ENCODE results near the gene LMBRD1. TPM values are rescaled to one million over a fixed set of nuclear protein-coding genes. Genes with fewer than 3 reads are reported as not detected.

The LMBRD1 gene
- total and polyA plus RNA-seq, 2 experiments from 2014 or later: 36.7 to 42.0 TPM

DNA sequence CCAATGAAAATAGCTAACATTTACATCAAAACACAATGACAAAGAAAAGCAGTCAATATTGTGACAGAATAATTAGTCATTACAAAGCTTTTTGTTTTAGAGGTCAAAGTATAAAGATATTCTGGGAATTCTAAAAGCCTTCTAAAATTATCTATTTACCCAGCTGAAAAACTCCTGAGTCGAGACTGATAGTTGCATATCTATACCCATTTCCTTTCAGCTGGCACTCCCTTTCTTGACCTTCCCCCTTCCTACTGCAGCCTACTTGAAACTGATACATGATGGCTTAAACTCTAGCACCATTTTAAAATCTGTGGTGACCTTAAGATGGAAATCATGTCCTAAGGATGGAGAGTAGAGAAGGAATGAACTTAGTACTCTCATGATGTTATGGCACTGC, 38.6 kb downstream of the LMBRD1 start:
- in situ Hi-C loops (cut with MboI): no loop called here
- Histone ChIP-seq H3K9me2 (ENCODE audit: insufficient read depth) (no peaks in the 10 kb centered on the region), H3K9me3 (ENCODE audit: low read depth) (no peaks in the 10 kb centered on the region), H3K27me3 (replicated peaks; ENCODE audit: insufficient read depth) (no peaks in the 10 kb centered on the region), H3K27ac (no peak overlapping the region), H3F3A (ENCODE audit: insufficient read depth) (no peaks in the 10 kb centered on the region), H3K36me3 (ENCODE audit: low read depth) (no peaks in the 10 kb centered on the region), H3K79me2 (ENCODE audit: insufficient read depth) (0 out of 2 replicates have a peak, but pooled peaks cover 10% of the 10 kb centered on the region), H4K20me1 (ENCODE audit: insufficient read depth) (no peaks in the 10 kb centered on the region), H3K4me3 (no peak overlapping the region), H2AFZ (no peak overlapping the region), H3K4me2 (ENCODE audit: unreplicated experiment) (no peak overlapping the region), H3K4me1 (ENCODE audit: insufficient read depth) (no peaks in the 10 kb centered on the region), H3K9ac (no peak overlapping the region)
- no peak for DNase-seq
- WGBS, 2 experiments (ENCODE audit: low coverage in 1 of 2, low lambda C conversion rate in 2 of 2, missing lambda C conversion rate in 2 of 2): 93 to 95% methylated on average over 1 of the region's 1 CpG
- no peak for TF ChIP-seq EZH2phosphoT487 (IDR thresholded peaks at IDR 0.05; ENCODE audit: insufficient read depth, low read depth)

DNA sequence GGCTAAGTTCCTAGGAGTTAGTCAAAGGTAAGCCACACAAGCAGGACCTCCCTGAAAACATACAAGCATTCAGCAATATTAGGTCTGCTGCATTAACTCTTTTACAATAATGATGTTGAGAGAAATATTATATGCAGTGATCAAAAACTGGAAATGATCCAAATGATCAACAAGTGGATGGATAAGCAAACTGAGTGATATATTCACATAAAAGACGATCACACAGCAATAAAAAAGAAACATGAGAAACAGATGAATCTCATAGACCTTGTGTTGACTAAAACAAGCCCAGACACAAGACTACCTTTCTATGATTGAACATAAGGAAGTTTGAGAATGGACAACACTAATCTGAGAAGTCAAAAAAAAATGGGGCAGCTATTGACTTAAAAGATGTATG, 39.9 kb downstream of the LMBRD1 start:
- in situ Hi-C loops (cut with MboI): no loop called here
- no peak overlapping the region for H3K4me2 ChIP-seq (ENCODE audit: unreplicated experiment)
- H3K9ac ChIP-seq: no peak overlapping the region
- H3K9me2 ChIP-seq (ENCODE audit: insufficient read depth): no peaks in the 10 kb centered on the region
- H2AFZ ChIP-seq: no peak overlapping the region
- no peaks in the 10 kb centered on the region for H3F3A ChIP-seq (ENCODE audit: insufficient read depth)
- no peak overlapping the region for H3K4me3 ChIP-seq
- H3K79me2 ChIP-seq (ENCODE audit: insufficient read depth): 0 out of 2 replicates have a peak, but pooled peaks cover 10% of the 10 kb centered on the region
- H3K36me3 ChIP-seq (ENCODE audit: low read depth): no peaks in the 10 kb centered on the region
- H3K27me3 ChIP-seq (replicated peaks; ENCODE audit: insufficient read depth): no peaks in the 10 kb centered on the region
- no peaks in the 10 kb centered on the region for H3K4me1 ChIP-seq (ENCODE audit: insufficient read depth)
- no peaks in the 10 kb centered on the region for H4K20me1 ChIP-seq (ENCODE audit: insufficient read depth)
- whole genome bisulfite sequencing, 2 experiments (ENCODE audit: low coverage in 1 of 2, low lambda C conversion rate in 2 of 2, missing lambda C conversion rate in 2 of 2): 85 to 89% methylated on average over 1 of the region's 1 CpG
- no peak for TF ChIP-seq EZH2 (IDR thresholded peaks at IDR 0.05; ENCODE audit: insufficient read depth, poor library complexity, severe bottlenecking)
- TF ChIP-seq EZH2phosphoT487 (IDR thresholded peaks at IDR 0.05; ENCODE audit: insufficient read depth, low read depth): no peak
- no peak overlapping the region for H3K27ac ChIP-seq
- H3K9me3 ChIP-seq (ENCODE audit: low read depth): no peaks in the 10 kb centered on the region
- DNase-seq: no peak

DNA sequence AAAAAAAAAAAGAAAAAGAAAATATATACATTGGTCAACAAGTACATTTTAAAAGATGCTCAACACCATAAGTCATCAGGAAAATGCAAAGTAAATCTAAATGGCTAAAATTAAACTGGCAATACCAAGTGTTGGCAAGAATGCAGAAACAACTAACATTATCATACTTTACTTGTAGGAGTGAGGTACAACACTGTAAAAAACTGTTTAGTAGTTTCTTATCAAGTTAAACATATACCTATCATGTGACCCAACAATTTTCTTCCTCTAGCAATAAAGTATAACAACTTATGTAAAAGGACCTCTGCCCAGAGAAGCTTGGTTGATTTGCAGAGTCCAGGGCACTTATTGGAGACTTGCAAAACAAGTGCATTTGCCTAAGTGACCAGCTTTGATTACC, 40.4 kb downstream of the LMBRD1 start:
- no peaks in the 10 kb centered on the region for H4K20me1 ChIP-seq (ENCODE audit: insufficient read depth)

DNA sequence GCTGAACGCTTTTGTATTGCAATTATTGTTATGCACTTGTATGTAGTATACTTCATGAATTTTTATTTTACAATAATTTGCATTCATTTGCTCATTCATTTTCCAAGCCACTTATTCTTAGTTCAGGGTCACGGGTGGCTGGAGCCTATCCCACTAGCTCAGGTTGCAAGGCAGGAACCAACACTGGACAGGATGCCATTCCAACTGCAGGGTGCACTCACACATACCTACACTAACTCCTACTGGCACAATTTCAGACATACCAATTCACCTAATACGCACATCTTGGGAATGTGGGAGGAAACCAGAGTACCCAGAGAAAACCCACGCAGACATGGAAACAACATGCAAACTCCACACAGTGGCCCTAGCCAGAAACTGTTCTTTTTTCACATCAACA, 61.8 kb downstream of the LMBRD1 start:
- Histone ChIP-seq H3K36me3 (ENCODE audit: low read depth) (no peaks in the 10 kb centered on the region), H3K27me3 (replicated peaks; ENCODE audit: insufficient read depth) (no peaks in the 10 kb centered on the region), H3K9ac (no peak overlapping the region), H3K4me2 (ENCODE audit: unreplicated experiment) (no peak overlapping the region), H3K9me3 (ENCODE audit: low read depth) (no peaks in the 10 kb centered on the region), H2AFZ (no peak overlapping the region), H3K4me1 (ENCODE audit: insufficient read depth) (no peaks in the 10 kb centered on the region), H3K79me2 (ENCODE audit: insufficient read depth) (no peaks in the 10 kb centered on the region), H3F3A (ENCODE audit: insufficient read depth) (no peaks in the 10 kb centered on the region), H3K9me2 (ENCODE audit: insufficient read depth) (no peaks in the 10 kb centered on the region), H4K20me1 (ENCODE audit: insufficient read depth) (no peaks in the 10 kb centered on the region), H3K27ac (no peak overlapping the region), H3K4me3 (no peak overlapping the region)
- DNase-seq: no peak
- TF ChIP-seq EZH2 (IDR thresholded peaks at IDR 0.05; ENCODE audit: insufficient read depth, poor library complexity, severe bottlenecking): no peak
- TF ChIP-seq EZH2phosphoT487 (IDR thresholded peaks at IDR 0.05; ENCODE audit: insufficient read depth, low read depth): no peak
- 94 to 97% methylated on average over 4 of the region's 4 CpGs for WGBS, 2 experiments (ENCODE audit: low coverage in 1 of 2, low lambda C conversion rate in 2 of 2, missing lambda C conversion rate in 2 of 2)
- in situ Hi-C loops (cut with MboI): no loop called here

More for the DNA sequence above, 40.4 kb downstream of the LMBRD1 start:
- H3K79me2 ChIP-seq (ENCODE audit: insufficient read depth): 0 out of 2 replicates have a peak, but pooled peaks cover 10% of the 10 kb centered on the region
- H3K9me2 ChIP-seq (ENCODE audit: insufficient read depth): no peaks in the 10 kb centered on the region
- DNase-seq: no peak
- TF ChIP-seq EZH2 (IDR thresholded peaks at IDR 0.05; ENCODE audit: insufficient read depth, poor library complexity, severe bottlenecking) (no peak), EZH2phosphoT487 (IDR thresholded peaks at IDR 0.05; ENCODE audit: insufficient read depth, low read depth) (no peak)
- no peaks in the 10 kb centered on the region for H3F3A ChIP-seq (ENCODE audit: insufficient read depth)
- no peak overlapping the region for H3K9ac ChIP-seq
- no peaks in the 10 kb centered on the region for H3K27me3 ChIP-seq (replicated peaks; ENCODE audit: insufficient read depth)
- no peaks in the 10 kb centered on the region for H3K4me1 ChIP-seq (ENCODE audit: insufficient read depth)
- H3K36me3 ChIP-seq (ENCODE audit: low read depth): no peaks in the 10 kb centered on the region
- H2AFZ ChIP-seq: no peak overlapping the region
- no peaks in the 10 kb centered on the region for H3K9me3 ChIP-seq (ENCODE audit: low read depth)
- H3K27ac ChIP-seq: no peak overlapping the region
- no peak overlapping the region for H3K4me2 ChIP-seq (ENCODE audit: unreplicated experiment)
- H3K4me3 ChIP-seq: no peak overlapping the region
- in situ Hi-C loops (cut with MboI): no loop called here

DNA sequence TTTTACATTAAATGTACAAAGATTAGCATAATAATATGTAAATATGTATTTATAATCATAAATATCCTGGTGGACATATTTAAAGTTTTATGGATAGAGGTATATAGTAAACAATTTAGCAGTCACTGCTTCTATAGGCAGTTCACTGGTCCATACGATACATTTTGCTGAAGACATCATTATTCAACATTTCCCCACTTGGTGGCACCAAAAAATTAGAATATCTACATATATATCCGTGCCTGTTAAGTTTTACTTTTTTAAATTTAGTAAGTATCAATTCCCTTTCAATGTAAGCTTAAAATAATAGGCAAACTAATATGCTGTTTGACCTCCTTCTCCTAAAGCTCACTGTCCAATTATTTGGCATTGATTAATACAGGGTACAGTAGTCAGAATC, 64.2 kb downstream of the LMBRD1 start:
- 46 to 49% methylated on average over 2 of the region's 2 CpGs for WGBS, 2 experiments (ENCODE audit: low coverage in 1 of 2, low lambda C conversion rate in 2 of 2, missing lambda C conversion rate in 2 of 2)
- no peaks in the 10 kb centered on the region for H3K4me1 ChIP-seq (ENCODE audit: insufficient read depth)
- in situ Hi-C loops (cut with MboI): no loop called here
- H2AFZ ChIP-seq: no peak overlapping the region
- H3K4me2 ChIP-seq (ENCODE audit: unreplicated experiment): no peak overlapping the region
- H3K27me3 ChIP-seq (replicated peaks; ENCODE audit: insufficient read depth): no peaks in the 10 kb centered on the region
- TF ChIP-seq EZH2phosphoT487 (IDR thresholded peaks at IDR 0.05; ENCODE audit: insufficient read depth, low read depth): no peak
- TF ChIP-seq EZH2 (IDR thresholded peaks at IDR 0.05; ENCODE audit: insufficient read depth, poor library complexity, severe bottlenecking): no peak
- no peak overlapping the region for H3K4me3 ChIP-seq
- H3K27ac ChIP-seq: no peak overlapping the region
- H4K20me1 ChIP-seq (ENCODE audit: insufficient read depth): no peaks in the 10 kb centered on the region
- H3K36me3 ChIP-seq (ENCODE audit: low read depth): no peaks in the 10 kb centered on the region
- no peaks in the 10 kb centered on the region for H3F3A ChIP-seq (ENCODE audit: insufficient read depth)
- no peaks in the 10 kb centered on the region for H3K9me3 ChIP-seq (ENCODE audit: low read depth)
- DNase-seq: peak; percentile 19
- H3K79me2 ChIP-seq (ENCODE audit: insufficient read depth): no peaks in the 10 kb centered on the region
- no peak overlapping the region for H3K9ac ChIP-seq
- no peaks in the 10 kb centered on the region for H3K9me2 ChIP-seq (ENCODE audit: insufficient read depth)
